Measurements from ENCODE around the gene KLHL11.

The KLHL11 gene

GRCh38 chr17:41864836-41865595 lies at the start of gene KLHL11:
KLHL11 (minus strand) TSS chr17:41865423; CDS start chr17:41865370, 53 bp downstream.
- peak; percentile 90 for DNase-seq

- no peak for DNase-seq
These were observed 49.8 kb upstream of the KLHL11 start for GRCh38 chr17:41915020-41915419.

GRCh38 chr17:41914358-41914766 lies 49.1 kb upstream of the KLHL11 start:
- DNase-seq, result no peak

GRCh38 chr17:41913798-41914197 lies 48.6 kb upstream of the KLHL11 start:
- no peak for DNase-seq

GRCh38 chr17:41912925-41913324 lies 47.7 kb upstream of the KLHL11 start:
- no peak for DNase-seq

GRCh38 chr17:41910701-41911391 lies 45.6 kb upstream of the KLHL11 start:
- no peak for DNase-seq

- DNase-seq, result no peak
These were observed 43.9 kb upstream of the KLHL11 start for GRCh38 chr17:41909088-41909487.

- DNase-seq, result no peak
These were observed 42.7 kb upstream of the KLHL11 start for GRCh38 chr17:41907633-41908539.

- DNase-seq, result no peak
These were observed 41.9 kb upstream of the KLHL11 start for GRCh38 chr17:41907185-41907556.

GRCh38 chr17:41906465-41907184 lies 41.4 kb upstream of the KLHL11 start:
- DNase-seq, result no peak

- DNase-seq, result no peak
These were observed 39.9 kb upstream of the KLHL11 start for GRCh38 chr17:41905172-41905571.

- DNase-seq, result no peak
These were observed 39.1 kb upstream of the KLHL11 start for GRCh38 chr17:41904242-41904841.

GRCh38 chr17:41901646-41902045 lies 36.4 kb upstream of the KLHL11 start:
- DNase-seq, result no peak

GRCh38 chr17:41896726-41897125 lies 31.5 kb upstream of the KLHL11 start:
- no peak for DNase-seq

GRCh38 chr17:41895617-41896016 lies 30.4 kb upstream of the KLHL11 start:
- no peak for DNase-seq

GRCh38 chr17:41894791-41895331 lies 29.6 kb upstream of the KLHL11 start:
- no peak for DNase-seq

- no peak for DNase-seq
These were observed 28.2 kb upstream of the KLHL11 start for GRCh38 chr17:41893384-41893783.

GRCh38 chr17:41892021-41892376 lies 26.8 kb upstream of the KLHL11 start:
- DNase-seq, result no peak

GRCh38 chr17:41891135-41892020 lies 26.2 kb upstream of the KLHL11 start:
- DNase-seq, result no peak

GRCh38 chr17:41888332-41888965 lies 23.2 kb upstream of the KLHL11 start:
- DNase-seq, result no peak

GRCh38 chr17:41885733-41886132 lies 20.5 kb upstream of the KLHL11 start:
- no peak for DNase-seq

All from stimulated activated CD8-positive, alpha-beta memory T cell treated with anti-CD3 and anti-CD28 coated beads, Interleukin-4, amount 100 ng/mL, for 48 hours (primary cell).